ENCODE data around the gene DNMT3B.

DNA sequence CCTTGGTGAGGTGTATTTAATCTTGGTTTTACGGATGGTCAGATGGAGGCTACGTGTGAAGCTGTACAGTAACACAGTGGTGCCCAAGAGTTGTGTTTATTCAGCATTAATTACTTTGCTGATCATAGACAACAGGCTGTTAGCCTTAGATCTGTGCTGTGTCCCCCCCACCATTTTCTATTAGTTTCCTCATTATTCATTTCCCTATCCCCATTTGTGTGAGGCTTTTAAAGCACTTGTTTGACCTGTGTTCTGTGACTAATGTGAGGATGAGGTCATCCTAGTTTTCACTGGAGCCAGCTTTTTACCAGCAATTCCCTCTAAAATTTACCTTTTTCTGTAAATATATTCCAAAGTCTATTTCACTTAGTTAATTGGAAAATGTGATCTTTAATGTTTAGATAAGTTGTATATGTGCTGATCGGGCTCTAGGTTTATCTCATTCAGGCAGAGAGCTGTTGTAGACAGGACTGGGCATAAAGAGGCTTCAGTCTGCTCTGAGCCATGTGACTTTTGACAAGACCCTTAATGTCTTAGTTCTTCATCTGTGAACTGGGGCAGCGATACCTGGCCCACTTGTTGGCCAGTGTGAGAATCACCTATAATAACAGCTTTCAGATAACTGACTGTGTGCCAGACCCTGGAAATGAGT, 66.0 kb downstream of the DNMT3B start:
- TF ChIP-seq, protein P1, sequence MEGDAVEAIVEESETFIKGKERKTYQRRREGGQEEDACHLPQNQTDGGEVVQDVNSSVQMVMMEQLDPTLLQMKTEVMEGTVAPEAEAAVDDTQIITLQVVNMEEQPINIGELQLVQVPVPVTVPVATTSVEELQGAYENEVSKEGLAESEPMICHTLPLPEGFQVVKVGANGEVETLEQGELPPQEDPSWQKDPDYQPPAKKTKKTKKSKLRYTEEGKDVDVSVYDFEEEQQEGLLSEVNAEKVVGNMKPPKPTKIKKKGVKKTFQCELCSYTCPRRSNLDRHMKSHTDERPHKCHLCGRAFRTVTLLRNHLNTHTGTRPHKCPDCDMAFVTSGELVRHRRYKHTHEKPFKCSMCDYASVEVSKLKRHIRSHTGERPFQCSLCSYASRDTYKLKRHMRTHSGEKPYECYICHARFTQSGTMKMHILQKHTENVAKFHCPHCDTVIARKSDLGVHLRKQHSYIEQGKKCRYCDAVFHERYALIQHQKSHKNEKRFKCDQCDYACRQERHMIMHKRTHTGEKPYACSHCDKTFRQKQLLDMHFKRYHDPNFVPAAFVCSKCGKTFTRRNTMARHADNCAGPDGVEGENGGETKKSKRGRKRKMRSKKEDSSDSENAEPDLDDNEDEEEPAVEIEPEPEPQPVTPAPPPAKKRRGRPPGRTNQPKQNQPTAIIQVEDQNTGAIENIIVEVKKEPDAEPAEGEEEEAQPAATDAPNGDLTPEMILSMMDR (conservative IDR thresholded peaks at IDR 0.05; ENCODE audit: low read depth, low read length): no peak
- no peak for TF ChIP-seq EZH2 (IDR thresholded peaks at IDR 0.05; ENCODE audit: low read length, unreplicated experiment)
